Measurements from ENCODE around the gene S100A16. TPM values are rescaled to one million over a fixed set of nuclear protein-coding genes. Genes with fewer than 3 reads are reported as not detected.

S100A16 gene, protein sequence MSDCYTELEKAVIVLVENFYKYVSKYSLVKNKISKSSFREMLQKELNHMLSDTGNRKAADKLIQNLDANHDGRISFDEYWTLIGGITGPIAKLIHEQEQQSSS
- 1.3 TPM for polyA plus RNA-seq (2013)

GRCh38 chr1:153612755-153613331 lies at the start of gene S100A16:
TSS of gene S100A16 (minus strand) at chr1:153613137. CDS start at chr1:153608151, 4,986 bp downstream.
- H3K36me3 ChIP-seq (ENCODE audit: control insufficient read depth in 4 of 4, insufficient read depth in 4 of 4, low read length in 3 of 4) = no peaks in the 10 kb centered on the region
- no peak within 1 kb of the TSS for H3K4me3 ChIP-seq (ENCODE audit: control insufficient read depth in 1 of 7, extremely low read depth in 1 of 7, insufficient read depth in 4 of 7, low read depth in 2 of 7, low read length in 6 of 7)
- 98% methylated on average over 7 of the region's 9 CpGs for WGBS (ENCODE audit: insufficient coverage)
- peaks cover 0 to 26% (median 16%) of the 10 kb centered on the region in 4 experiments for H3K4me1 ChIP-seq (ENCODE audit: control extremely low read depth in 1 of 4, control insufficient read depth in 4 of 4, insufficient read depth in 4 of 4, low read length in 3 of 4)
- no peak for DNase-seq
- ChIA-PET CTCF (interaction anchor here (9.0 to 21.2 kb wide), 3 partner anchors 14 to 42 kb away, joined by 100 to 262 read pairs (median 112); partner anchors contain the start of genes S100A1 and S100A13), POLR2A (interaction anchor here (0.6 kb wide), 1 partner anchor 279 kb away, joined by 4 read pairs; no protein-coding TSS in a partner anchor)
- no peaks in the 10 kb centered on the region for H3K9me3 ChIP-seq (ENCODE audit: control extremely low read depth in 1 of 5, control insufficient read depth in 4 of 5, insufficient read depth in 2 of 5, low read depth in 1 of 5, low read length in 4 of 5)
- no peak within 1 kb of the TSS for H3K27ac ChIP-seq (ENCODE audit: insufficient read depth in 1 of 2, low read depth in 1 of 2, low read length in 2 of 2, poor library complexity in 1 of 2, severe bottlenecking in 2 of 2)
- H3K27me3 ChIP-seq (replicated peaks in 2 of 5; ENCODE audit: control insufficient read depth in 4 of 5, insufficient read depth in 5 of 5, low read length in 4 of 5) = no peaks in the 10 kb centered on the region

DNA sequence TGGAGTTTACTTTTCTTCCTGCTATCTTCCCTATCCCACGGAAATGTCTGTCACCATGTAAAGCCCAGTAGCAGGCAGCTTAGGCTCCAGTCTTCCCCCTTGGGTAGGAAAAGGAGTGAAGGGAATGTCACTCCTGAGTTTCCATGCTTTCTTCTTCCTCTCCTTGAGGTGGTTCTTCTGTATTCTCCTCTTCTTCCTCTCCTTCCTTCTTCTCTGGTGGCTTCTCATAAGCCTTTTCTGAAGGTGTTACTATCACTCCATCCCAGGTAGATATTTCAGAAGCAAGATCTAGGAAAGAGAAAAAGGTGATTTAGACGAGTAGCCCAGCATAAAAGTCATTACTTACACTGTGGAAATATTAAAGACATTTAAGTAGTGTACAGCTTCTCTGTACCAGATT lies 49.3 kb upstream of the S100A16 start:
- peaks cover 21 to 65% (median 52%) of the 10 kb centered on the region in 4 experiments for H3K36me3 ChIP-seq (ENCODE audit: control insufficient read depth in 4 of 4, insufficient read depth in 4 of 4, low read length in 3 of 4)
- WGBS (ENCODE audit: insufficient coverage) = no CpG with 5 or more reads among the region's 2 CpGs
- ChIA-PET POLR2A (interaction anchor here (0.6 to 1.3 kb wide), 3 partner anchors 23 to 28 kb away, joined by 3 to 4 read pairs (median 3); partner anchors contain the start of gene CHTOP), CTCF (no interaction called here)
- no peaks in the 10 kb centered on the region for H3K27me3 ChIP-seq (replicated peaks in 2 of 5; ENCODE audit: control insufficient read depth in 4 of 5, insufficient read depth in 5 of 5, low read length in 4 of 5)
- H3K4me3 ChIP-seq (ENCODE audit: control insufficient read depth in 1 of 7, extremely low read depth in 1 of 7, insufficient read depth in 4 of 7, low read depth in 2 of 7, low read length in 6 of 7) = no peak overlapping the region
- peaks cover 3 to 18% (median 13%) of the 10 kb centered on the region in 4 experiments for H3K4me1 ChIP-seq (ENCODE audit: control extremely low read depth in 1 of 4, control insufficient read depth in 4 of 4, insufficient read depth in 4 of 4, low read length in 3 of 4)
- no peak overlapping the region for H3K27ac ChIP-seq (ENCODE audit: insufficient read depth in 1 of 2, low read depth in 1 of 2, low read length in 2 of 2, poor library complexity in 1 of 2, severe bottlenecking in 2 of 2)
- DNase-seq = no peak
- H3K9me3 ChIP-seq (ENCODE audit: control extremely low read depth in 1 of 5, control insufficient read depth in 4 of 5, insufficient read depth in 2 of 5, low read depth in 1 of 5, low read length in 4 of 5) = no peaks in the 10 kb centered on the region

DNA sequence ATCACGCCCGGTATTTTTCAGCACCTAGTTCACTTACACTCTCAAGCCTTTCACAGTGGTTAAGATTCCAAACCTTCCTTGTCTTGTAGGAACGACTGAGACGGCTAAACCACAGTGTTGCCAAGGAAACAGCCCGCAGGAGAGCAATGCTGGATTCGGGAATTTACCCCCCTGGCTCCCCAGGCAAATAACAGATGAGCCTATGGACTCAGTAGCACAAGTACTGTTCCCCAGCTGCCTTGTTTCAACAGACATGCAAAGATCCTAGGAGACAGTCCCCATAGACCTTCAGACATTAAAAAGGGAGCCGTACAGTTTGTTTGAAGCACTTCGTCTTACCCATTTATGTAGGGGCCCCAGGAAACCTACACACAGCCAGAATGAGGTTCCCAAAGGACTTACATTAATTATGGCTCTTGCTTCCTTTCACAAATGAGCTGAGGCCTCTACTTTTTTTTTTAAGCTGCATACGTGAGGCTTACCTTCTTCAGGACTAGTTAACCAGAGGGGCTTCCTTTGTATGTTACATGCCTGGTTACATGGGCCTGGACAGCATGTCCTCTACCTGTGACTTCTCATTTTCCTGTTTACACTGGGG lies 48.3 kb upstream of the S100A16 start:
- WGBS (ENCODE audit: insufficient coverage) = 88% methylated on average over 9 of the region's 9 CpGs
- no peaks in the 10 kb centered on the region for H3K27me3 ChIP-seq (replicated peaks in 2 of 5; ENCODE audit: control insufficient read depth in 4 of 5, insufficient read depth in 5 of 5, low read length in 4 of 5)
- CTCF ChIA-PET = no interaction called here
- H3K36me3 ChIP-seq (ENCODE audit: control insufficient read depth in 4 of 4, insufficient read depth in 4 of 4, low read length in 3 of 4) = peaks cover 16 to 55% (median 44%) of the 10 kb centered on the region in 4 experiments
- POLR2A ChIA-PET = interaction anchor here (0.7 to 1.3 kb wide), 3 partner anchors 22 to 36 kb away, joined by 3 to 4 read pairs (median 3); partner anchors contain the start of gene CHTOP
- H3K4me1 ChIP-seq (ENCODE audit: control extremely low read depth in 1 of 4, control insufficient read depth in 4 of 4, insufficient read depth in 4 of 4, low read length in 3 of 4) = peaks cover 3 to 18% (median 13%) of the 10 kb centered on the region in 4 experiments
- no peak overlapping the region for H3K4me3 ChIP-seq (ENCODE audit: control insufficient read depth in 1 of 7, extremely low read depth in 1 of 7, insufficient read depth in 4 of 7, low read depth in 2 of 7, low read length in 6 of 7)
- no peak overlapping the region for H3K27ac ChIP-seq (ENCODE audit: insufficient read depth in 1 of 2, low read depth in 1 of 2, low read length in 2 of 2, poor library complexity in 1 of 2, severe bottlenecking in 2 of 2)
- no peaks in the 10 kb centered on the region for H3K9me3 ChIP-seq (ENCODE audit: control extremely low read depth in 1 of 5, control insufficient read depth in 4 of 5, insufficient read depth in 2 of 5, low read depth in 1 of 5, low read length in 4 of 5)
- no peak for DNase-seq

- Histone ChIP-seq H3K27me3 (replicated peaks in 2 of 5; ENCODE audit: control insufficient read depth in 4 of 5, insufficient read depth in 5 of 5, low read length in 4 of 5) (no peaks in the 10 kb centered on the region), H3K4me1 (ENCODE audit: control extremely low read depth in 1 of 4, control insufficient read depth in 4 of 4, insufficient read depth in 4 of 4, low read length in 3 of 4) (peaks cover 3 to 18% (median 13%) of the 10 kb centered on the region in 4 experiments), H3K36me3 (ENCODE audit: control insufficient read depth in 4 of 4, insufficient read depth in 4 of 4, low read length in 3 of 4) (peaks cover 10 to 39% (median 32%) of the 10 kb centered on the region in 4 experiments), H3K27ac (ENCODE audit: insufficient read depth in 1 of 2, low read depth in 1 of 2, low read length in 2 of 2, poor library complexity in 1 of 2, severe bottlenecking in 2 of 2) (no peak overlapping the region), H3K9me3 (ENCODE audit: control extremely low read depth in 1 of 5, control insufficient read depth in 4 of 5, insufficient read depth in 2 of 5, low read depth in 1 of 5, low read length in 4 of 5) (no peaks in the 10 kb centered on the region), H3K4me3 (ENCODE audit: control insufficient read depth in 1 of 7, extremely low read depth in 1 of 7, insufficient read depth in 4 of 7, low read depth in 2 of 7, low read length in 6 of 7) (peak overlapping the region in 5 of 7 experiments; percentile 77 to 97 (median 90))
- ChIA-PET CTCF (interaction anchor here (1.3 to 1.5 kb wide), 3 partner anchors 10 to 16 kb away, joined by 4 to 6 read pairs (median 4); partner anchors contain the start of gene ILF2), POLR2A (interaction anchor here (1.3 kb wide), 1 partner anchor 26 kb away, joined by 10 read pairs; the partner anchor contains the start of gene CHTOP)
- no peak for DNase-seq
- WGBS (ENCODE audit: insufficient coverage) = 100% methylated on average over 8 of the region's 9 CpGs
Observed at GRCh38 chr1:153659656-153660055, 46.7 kb upstream of the S100A16 start.

DNA sequence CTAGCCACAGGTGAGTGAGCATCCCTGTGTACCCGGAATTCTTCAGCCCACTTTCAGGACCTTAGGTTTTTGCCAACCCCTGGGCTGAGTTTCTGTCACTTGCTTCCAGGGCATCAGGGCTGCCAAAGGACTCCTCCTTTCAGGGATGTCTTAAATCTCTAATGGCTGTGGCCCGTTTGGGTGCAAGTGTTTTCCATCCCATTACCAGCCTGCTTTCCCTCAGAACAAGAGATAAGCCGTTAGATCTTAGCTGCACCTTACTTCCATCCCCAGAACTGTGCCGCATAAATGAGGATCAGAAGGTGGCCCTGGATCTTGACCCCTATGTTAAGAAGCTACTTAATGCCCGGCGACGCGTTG lies 46.2 kb upstream of the S100A16 start:
- ChIA-PET POLR2A (interaction anchor here (1.3 kb wide), 1 partner anchor 25 kb away, joined by 10 read pairs; the partner anchor contains the start of gene CHTOP), CTCF (interaction anchor here (0.9 to 1.5 kb wide), 4 partner anchors 10 to 93 kb away, joined by 3 to 6 read pairs (median 4); partner anchors contain the start of gene ILF2)
- Histone ChIP-seq H3K36me3 (ENCODE audit: control insufficient read depth in 4 of 4, insufficient read depth in 4 of 4, low read length in 3 of 4) (peaks cover 7 to 34% (median 27%) of the 10 kb centered on the region in 4 experiments), H3K9me3 (ENCODE audit: control extremely low read depth in 1 of 5, control insufficient read depth in 4 of 5, insufficient read depth in 2 of 5, low read depth in 1 of 5, low read length in 4 of 5) (no peaks in the 10 kb centered on the region), H3K27me3 (replicated peaks in 2 of 5; ENCODE audit: control insufficient read depth in 4 of 5, insufficient read depth in 5 of 5, low read length in 4 of 5) (no peaks in the 10 kb centered on the region), H3K4me1 (ENCODE audit: control extremely low read depth in 1 of 4, control insufficient read depth in 4 of 4, insufficient read depth in 4 of 4, low read length in 3 of 4) (peaks cover 3 to 18% (median 13%) of the 10 kb centered on the region in 4 experiments), H3K4me3 (ENCODE audit: control insufficient read depth in 1 of 7, extremely low read depth in 1 of 7, insufficient read depth in 4 of 7, low read depth in 2 of 7, low read length in 6 of 7) (peak overlapping the region; percentile 66 to 97 (median 88)), H3K27ac (ENCODE audit: insufficient read depth in 1 of 2, low read depth in 1 of 2, low read length in 2 of 2, poor library complexity in 1 of 2, severe bottlenecking in 2 of 2) (peak overlapping the region; percentile 77 to 85)
- WGBS (ENCODE audit: insufficient coverage) = 63% methylated on average over 8 of the region's 8 CpGs
- DNase-seq = no peak

DNA sequence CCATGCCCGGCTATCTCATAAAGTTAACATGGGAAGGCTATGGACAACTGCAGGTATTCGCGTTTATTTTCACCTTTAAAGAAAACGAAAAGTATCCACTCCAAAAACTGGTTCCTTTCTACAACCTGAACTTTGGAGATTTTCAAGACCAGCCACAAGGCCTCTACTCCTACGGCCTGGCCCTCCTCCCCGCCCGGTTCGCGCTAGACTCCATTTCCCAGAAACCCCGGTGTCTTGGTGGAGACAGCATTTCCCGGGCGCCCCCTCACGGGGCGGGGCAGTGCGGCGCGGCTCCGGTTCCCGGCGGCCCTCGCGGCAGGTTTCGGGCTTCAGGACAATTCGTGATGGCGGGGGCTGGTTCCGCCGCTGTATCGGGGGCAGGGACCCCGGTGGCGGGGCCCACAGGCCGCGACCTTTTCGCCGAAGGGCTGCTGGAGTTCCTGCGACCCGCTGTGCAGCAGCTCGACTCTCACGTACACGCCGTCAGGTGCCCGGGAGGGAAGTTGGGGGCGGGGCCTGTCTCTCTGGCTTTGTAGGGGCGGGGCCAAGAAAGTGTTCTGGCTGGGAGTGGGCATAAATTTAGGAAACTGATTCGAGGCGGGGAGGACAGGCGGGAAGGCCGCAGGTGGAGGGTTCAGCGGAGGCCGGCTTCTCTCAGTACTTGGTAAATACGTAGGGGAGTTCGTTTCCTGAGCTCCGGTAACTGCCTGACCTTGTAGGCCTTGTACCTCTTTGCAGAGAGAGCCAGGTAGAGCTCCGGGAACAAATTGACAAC lies 45.6 kb upstream of the S100A16 start, which contains the start of gene SNAPIN:
TSS of gene SNAPIN (plus strand) at position 304 of the 775 bp plus-strand sequence. CDS start at position 345, 41 bp downstream.
- POLR2A ChIA-PET = interaction anchor here (1.0 to 1.3 kb wide), 2 partner anchors 19 to 24 kb away, joined by 3 to 10 read pairs; partner anchors contain the start of gene CHTOP
- under 1% methylated on average over 50 of the region's 53 CpGs for WGBS (ENCODE audit: insufficient coverage)

More for the DNA sequence above, 45.6 kb upstream of the S100A16 start, which contains the start of gene SNAPIN:
- peaks cover 3 to 18% (median 13%) of the 10 kb centered on the region in 4 experiments for H3K4me1 ChIP-seq (ENCODE audit: control extremely low read depth in 1 of 4, control insufficient read depth in 4 of 4, insufficient read depth in 4 of 4, low read length in 3 of 4)
- H3K9me3 ChIP-seq (ENCODE audit: control extremely low read depth in 1 of 5, control insufficient read depth in 4 of 5, insufficient read depth in 2 of 5, low read depth in 1 of 5, low read length in 4 of 5) = no peaks in the 10 kb centered on the region
- H3K27ac ChIP-seq (ENCODE audit: insufficient read depth in 1 of 2, low read depth in 1 of 2, low read length in 2 of 2, poor library complexity in 1 of 2, severe bottlenecking in 2 of 2) = peak within 1 kb of the TSS; percentile 77 to 85
- H3K27me3 ChIP-seq (replicated peaks in 2 of 5; ENCODE audit: control insufficient read depth in 4 of 5, insufficient read depth in 5 of 5, low read length in 4 of 5) = no peaks in the 10 kb centered on the region
- peaks cover 7 to 29% (median 22%) of the 10 kb centered on the region in 4 experiments for H3K36me3 ChIP-seq (ENCODE audit: control insufficient read depth in 4 of 4, insufficient read depth in 4 of 4, low read length in 3 of 4)
- DNase-seq = peak; percentile 89 to 93 (median 92)
- H3K4me3 ChIP-seq (ENCODE audit: control insufficient read depth in 1 of 7, extremely low read depth in 1 of 7, insufficient read depth in 4 of 7, low read depth in 2 of 7, low read length in 6 of 7) = peak within 1 kb of the TSS; percentile 66 to 97 (median 88)
- CTCF ChIA-PET = interaction anchor here (0.7 to 1.5 kb wide), 5 partner anchors 9 to 94 kb away, joined by 3 to 6 read pairs (median 4); partner anchors contain the start of gene ILF2

Data from common myeloid progenitor, CD34-positive (primary cell).